Immature natural killer cell (primary cell): ENCODE measurements around the gene RFX8. TPM values are rescaled to one million over a fixed set of nuclear protein-coding genes. Genes with fewer than 3 reads are reported as not detected.
A peak's percentile ranks its signal among the peaks of the same experiment; 100 is the strongest.
"Not testable (repeated sequence)": the region's sequence is repeated elsewhere in the genome, so short reads cannot be mapped to it uniquely, and the experiment has no call there.

ENCODE experiments used
- DNase-seq, 3 donors: peaks; one replicate each; pipeline ENCODE4 v3.0.0; 2022; ENCODE audit warnings: mixed read lengths in 1 of 3
- H3K27ac Mint-ChIP-seq, 6 donors: one replicate each; pipeline ENCODE4 v1.8.0; 2020; ENCODE audit warnings: mixed read lengths in 6 of 6, mild to moderate bottlenecking in 5 of 6, inconsistent platforms in 4 of 6, moderate library complexity in 3 of 6
- H3K27me3 Mint-ChIP-seq, 3 donors: one replicate each; pipeline ENCODE4 v1.8.0; 2020 to 2021; ENCODE audit warnings: low read depth in 3 of 3, mild to moderate bottlenecking in 3 of 3, mixed read lengths in 3 of 3, moderate library complexity in 3 of 3, inconsistent platforms in 1 of 3
- H3K36me3 Mint-ChIP-seq, 3 donors: one replicate each; pipeline ENCODE4 v1.8.0; 2020; ENCODE audit warnings: mixed read lengths in 3 of 3, inconsistent platforms in 2 of 3, mild to moderate bottlenecking in 2 of 3
- H3K4me1 Mint-ChIP-seq, 2 donors: one replicate each; pipeline ENCODE4 v1.8.0; 2020; ENCODE audit warnings: inconsistent platforms in 2 of 2, mild to moderate bottlenecking in 2 of 2, mixed read lengths in 2 of 2, moderate library complexity in 1 of 2
- H3K4me3 Mint-ChIP-seq, 5 donors: one replicate each; pipeline ENCODE4 v1.8.0; 2020; ENCODE audit warnings: mild to moderate bottlenecking in 5 of 5, mixed read lengths in 5 of 5, inconsistent platforms in 3 of 5, moderate library complexity in 3 of 5
- H3K9me3 Mint-ChIP-seq, 6 donors: one replicate each; pipeline ENCODE4 v1.8.0; 2020; ENCODE audit warnings: mild to moderate bottlenecking in 6 of 6, mixed read lengths in 6 of 6, inconsistent platforms in 4 of 6, moderate library complexity in 3 of 6
- polyA plus RNA-seq, 3 donors: library from polyadenylated mRNA; unstranded; fragments of 300-500 nt; fragmentation: Illumina TruSeq; gene quantifications; one replicate each; pipeline ENCODE4 v1.2.3, GENCODE V29; 2021

RFX8 gene
- polyA plus RNA-seq, 3 donors from 2014 or later = not detected

DNA sequence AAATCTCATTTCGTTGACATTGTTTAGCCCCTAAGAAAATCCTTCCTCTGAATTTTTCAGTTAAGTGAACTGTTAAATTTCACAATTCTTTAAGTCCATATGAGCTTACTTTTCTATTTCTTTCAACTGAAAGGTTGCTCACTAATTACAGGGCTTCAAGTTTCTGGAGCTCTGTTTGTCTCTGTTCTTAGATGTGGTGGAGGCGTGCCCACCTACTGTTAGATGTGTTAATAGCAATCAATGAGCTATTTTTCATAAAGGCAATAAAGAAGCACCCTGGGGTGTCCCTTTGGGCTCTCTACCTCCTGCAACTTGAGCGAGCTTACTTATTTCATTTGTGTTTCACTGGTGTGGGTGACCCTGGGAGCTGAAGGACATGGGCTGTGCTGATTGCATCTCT is 112.6 kb downstream of the RFX8 start:
- Mint-ChIP-seq H3K4me1 (peaks cover 17% of the 10 kb centered on the region in 2 donors), H3K9me3 (no peaks in the 10 kb centered on the region), H3K27ac (peak overlapping the region in 3 of 6 donors; percentile 38 to 84 (median 74)), H3K4me3 (peak overlapping the region in 1 of 5 donors; percentile 69), H3K27me3 (peaks cover 0 to 10% (median 0%) of the 10 kb centered on the region in 3 donors), H3K36me3 (no peaks in the 10 kb centered on the region)
- DNase-seq = no peak

DNA sequence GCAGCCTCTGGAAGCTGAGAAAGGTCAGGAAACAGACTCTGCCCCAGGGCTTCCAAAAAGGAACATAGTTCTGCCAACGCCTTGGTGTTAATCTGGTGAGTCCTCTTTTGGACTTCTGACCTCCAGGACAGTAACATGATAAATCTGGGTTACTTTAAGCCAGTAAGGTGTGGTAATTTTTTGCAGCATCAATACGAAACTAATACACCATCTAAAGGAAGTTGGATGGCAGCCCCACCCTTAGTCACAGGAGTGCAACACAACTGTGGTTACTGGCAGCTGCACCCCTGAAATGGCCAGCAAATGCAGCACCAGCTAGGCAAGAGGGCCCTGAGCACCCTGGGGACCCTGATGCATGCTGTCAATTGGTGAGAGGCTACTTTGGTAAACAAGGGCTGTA is 113.4 kb downstream of the RFX8 start:
- DNase-seq = peak in 1 of 3 donors; percentile 8
- H3K27ac Mint-ChIP-seq = peak overlapping the region in 1 of 6 donors; percentile 33
- peaks cover 17% of the 10 kb centered on the region in 2 donors for H3K4me1 Mint-ChIP-seq
- peaks cover 0 to 6% (median 0%) of the 10 kb centered on the region in 3 donors for H3K27me3 Mint-ChIP-seq
- H3K9me3 Mint-ChIP-seq = no peaks in the 10 kb centered on the region
- H3K4me3 Mint-ChIP-seq = peak overlapping the region in 4 of 5 donors; percentile 3 to 69 (median 20)
- no peaks in the 10 kb centered on the region for H3K36me3 Mint-ChIP-seq

DNA sequence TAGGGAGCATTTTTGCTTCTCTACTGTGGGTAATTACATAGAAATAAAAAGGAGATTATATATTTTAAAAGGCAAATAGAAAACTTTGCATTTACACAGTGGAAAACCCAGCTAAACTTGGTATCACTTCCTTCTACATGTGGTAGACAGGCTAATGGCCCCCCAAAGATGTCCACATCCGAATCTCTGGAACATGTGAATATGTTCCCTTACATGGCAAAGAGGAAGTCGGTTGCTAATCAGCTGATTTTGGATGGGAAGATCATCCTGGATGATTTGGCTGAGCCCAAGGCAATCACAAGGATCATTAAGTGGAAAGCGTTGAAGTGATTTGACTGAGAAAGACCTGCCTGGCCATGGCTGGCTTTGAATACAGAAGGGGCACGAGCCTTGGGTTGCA is 113.8 kb downstream of the RFX8 start:
- no peaks in the 10 kb centered on the region for H3K36me3 Mint-ChIP-seq
- peak overlapping the region in 3 of 5 donors; percentile 3 to 69 (median 8) for H3K4me3 Mint-ChIP-seq
- peaks cover 17% of the 10 kb centered on the region in 2 donors for H3K4me1 Mint-ChIP-seq
- no peaks in the 10 kb centered on the region for H3K9me3 Mint-ChIP-seq
- DNase-seq = no peak
- peak overlapping the region in 2 of 6 donors; percentile 10 to 33 for H3K27ac Mint-ChIP-seq
- H3K27me3 Mint-ChIP-seq = peaks cover 0 to 4% (median 0%) of the 10 kb centered on the region in 3 donors

DNA sequence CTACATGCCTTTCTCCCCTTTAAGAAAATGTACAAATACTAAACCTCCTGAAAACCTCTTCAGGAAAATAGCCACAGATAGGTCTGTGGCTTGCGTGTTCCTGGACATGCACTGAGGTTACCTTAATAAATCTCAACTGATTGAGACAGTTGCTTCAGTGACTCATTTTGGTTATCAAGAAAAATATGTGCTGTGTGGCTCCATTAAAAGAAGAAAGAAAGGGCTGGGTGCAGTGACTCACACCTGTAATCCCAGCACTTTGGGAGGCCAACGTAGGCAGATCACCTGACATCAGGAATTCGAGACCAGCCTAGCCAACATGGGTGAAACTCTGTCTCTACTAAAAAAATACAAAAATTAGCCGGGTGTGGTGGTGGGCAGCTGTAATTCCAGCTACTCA is 114.7 kb downstream of the RFX8 start:
- H3K27ac Mint-ChIP-seq = no peak overlapping the region
- H3K36me3 Mint-ChIP-seq = no peaks in the 10 kb centered on the region
- H3K9me3 Mint-ChIP-seq = no peaks in the 10 kb centered on the region
- DNase-seq = no peak
- peaks cover 0 to 3% (median 0%) of the 10 kb centered on the region in 3 donors for H3K27me3 Mint-ChIP-seq
- no peak overlapping the region for H3K4me3 Mint-ChIP-seq
- H3K4me1 Mint-ChIP-seq = peaks cover 17% of the 10 kb centered on the region in 2 donors

DNA sequence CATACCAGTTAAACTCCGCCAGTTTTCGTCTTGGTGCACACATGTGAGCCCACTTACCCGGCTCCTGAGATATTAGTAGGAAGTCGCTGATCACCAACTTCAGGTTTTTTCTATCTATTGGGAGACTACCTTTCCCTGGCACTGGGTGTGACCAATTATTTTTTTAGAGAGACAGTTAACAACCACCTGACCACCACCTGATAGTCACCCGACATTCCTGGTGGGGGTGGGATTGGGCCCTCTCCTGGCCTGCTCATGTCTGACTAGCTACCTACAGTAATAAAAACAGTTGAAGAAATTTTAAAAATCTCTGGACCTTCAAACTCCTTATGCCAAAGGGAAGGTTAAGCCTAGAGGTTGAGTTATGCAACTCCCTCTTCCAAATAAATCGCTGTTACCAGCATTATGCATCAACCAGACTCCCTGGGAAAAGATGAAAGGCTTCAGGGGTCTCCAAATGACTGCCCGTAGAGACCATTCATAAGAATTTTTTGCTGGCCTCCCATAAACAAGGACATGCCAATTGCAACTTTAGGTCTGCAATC is 115.4 kb downstream of the RFX8 start:
- Mint-ChIP-seq H3K27ac (no peak overlapping the region), H3K4me1 (peaks cover 17% of the 10 kb centered on the region in 2 donors), H3K27me3 (no peaks in the 10 kb centered on the region), H3K9me3 (no peaks in the 10 kb centered on the region), H3K36me3 (no peaks in the 10 kb centered on the region), H3K4me3 (no peak overlapping the region)
- DNase-seq = no peak

DNA sequence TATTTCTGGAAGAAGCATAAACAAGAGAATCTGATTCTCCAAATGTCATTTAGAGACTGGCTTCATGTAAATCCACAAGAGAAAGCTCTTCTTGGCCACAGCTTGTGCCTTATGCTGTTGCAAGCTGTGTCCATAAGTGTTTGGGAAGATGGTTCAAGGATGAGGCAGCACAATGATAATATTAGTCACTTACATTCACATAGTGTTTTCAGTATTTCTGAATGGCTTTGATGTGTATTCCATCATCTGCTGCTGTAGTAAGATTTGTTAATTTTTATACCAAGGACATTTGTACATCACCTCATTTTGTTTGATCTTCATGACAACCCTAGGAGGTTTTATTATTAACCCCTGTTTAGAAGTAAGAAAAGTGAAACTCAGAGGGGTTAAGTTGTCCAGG is 117.5 kb downstream of the RFX8 start:
- H3K4me1 Mint-ChIP-seq = peaks cover 15 to 16% of the 10 kb centered on the region in 2 donors
- no peaks in the 10 kb centered on the region for H3K27me3 Mint-ChIP-seq
- no peak overlapping the region for H3K27ac Mint-ChIP-seq
- H3K36me3 Mint-ChIP-seq = no peaks in the 10 kb centered on the region
- no peaks in the 10 kb centered on the region for H3K9me3 Mint-ChIP-seq
- no peak for DNase-seq
- H3K4me3 Mint-ChIP-seq = no peak overlapping the region

DNA sequence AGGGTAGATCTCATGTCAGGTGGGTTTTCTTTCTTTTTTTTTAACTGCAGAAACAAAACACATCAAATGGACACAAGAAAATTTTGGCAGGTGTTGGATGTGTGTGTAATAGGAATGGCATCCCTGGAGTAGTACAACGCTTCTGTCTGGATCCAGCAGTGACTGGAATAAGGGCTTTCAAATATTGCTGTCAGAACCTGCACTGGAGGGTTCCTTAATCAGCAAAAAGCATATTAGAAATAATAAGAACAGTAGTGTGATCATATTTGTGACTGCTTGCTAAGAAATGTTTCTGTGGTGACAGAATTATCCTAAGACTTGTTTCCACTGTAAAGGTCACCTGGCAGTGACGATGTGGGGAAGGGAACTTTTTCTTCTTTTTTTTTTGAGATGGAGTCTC is 118.4 kb downstream of the RFX8 start:
- H3K4me3 Mint-ChIP-seq = no peak overlapping the region
- H3K4me1 Mint-ChIP-seq = peaks cover 7% of the 10 kb centered on the region in 2 donors
- no peak overlapping the region for H3K27ac Mint-ChIP-seq

DNA sequence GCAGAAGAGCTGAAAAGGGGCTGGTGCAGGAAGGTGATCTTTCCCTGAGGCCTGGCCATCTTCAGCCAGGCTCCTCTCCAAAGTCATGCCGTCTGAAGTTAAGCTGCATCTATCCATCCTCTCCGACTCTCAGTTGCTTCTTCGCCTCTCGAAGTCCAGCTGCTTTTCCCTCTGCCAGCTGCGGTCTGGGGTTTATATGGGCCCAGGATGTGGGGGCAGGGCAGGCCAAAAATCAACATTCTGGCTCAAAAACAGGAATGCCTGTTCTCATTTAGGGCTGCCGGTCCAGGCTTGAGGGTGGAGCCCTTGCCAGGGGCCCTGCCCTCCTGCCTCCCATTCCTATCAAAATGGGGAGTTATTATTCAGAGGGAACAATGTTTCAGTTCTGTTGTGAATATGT is 118.9 kb downstream of the RFX8 start:
- Mint-ChIP-seq H3K27ac (no peak overlapping the region), H3K36me3 (no peaks in the 10 kb centered on the region), H3K9me3 (no peaks in the 10 kb centered on the region), H3K4me1 (peaks cover 2 to 3% of the 10 kb centered on the region in 2 donors), H3K27me3 (no peaks in the 10 kb centered on the region), H3K4me3 (no peak overlapping the region)
- no peak for DNase-seq

More for the DNA sequence above, 118.4 kb downstream of the RFX8 start:
- H3K27me3 Mint-ChIP-seq = no peaks in the 10 kb centered on the region
- no peak for DNase-seq
- no peaks in the 10 kb centered on the region for H3K36me3 Mint-ChIP-seq
- no peaks in the 10 kb centered on the region for H3K9me3 Mint-ChIP-seq

DNA sequence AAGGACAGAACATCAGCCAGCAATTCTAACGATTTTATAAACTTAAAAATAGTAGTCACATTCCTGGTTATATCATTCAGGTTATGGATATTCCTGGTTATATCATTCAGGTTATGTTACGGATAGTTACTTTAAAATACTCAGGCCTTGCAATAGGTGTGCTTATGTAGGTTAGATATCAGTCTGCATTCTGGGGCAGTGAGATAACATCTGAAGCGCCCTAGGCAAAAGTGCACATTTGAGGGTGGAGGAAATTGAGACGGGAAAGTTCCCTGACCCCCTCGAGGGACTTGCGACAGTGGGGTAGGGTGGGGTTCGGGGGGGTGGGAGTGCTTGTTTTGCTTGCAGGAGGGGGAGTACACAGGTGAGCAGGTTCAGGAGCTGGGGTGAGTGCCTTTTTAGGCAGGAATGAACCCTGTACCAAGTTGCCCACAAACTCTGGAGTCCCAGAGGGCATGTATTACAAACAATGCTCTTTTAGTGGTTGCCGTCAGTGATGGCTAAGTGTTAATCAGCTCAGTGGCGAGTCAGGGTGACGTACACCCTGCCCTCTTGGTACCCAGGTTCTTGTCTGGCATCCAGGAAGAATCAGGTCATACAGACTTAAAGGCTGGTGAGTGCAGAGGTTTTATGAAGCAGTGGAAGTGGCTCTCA is 119.4 kb downstream of the RFX8 start:
- H3K9me3 Mint-ChIP-seq = no peaks in the 10 kb centered on the region
- no peak overlapping the region for H3K27ac Mint-ChIP-seq
- H3K36me3 Mint-ChIP-seq = no peaks in the 10 kb centered on the region
- H3K4me1 Mint-ChIP-seq = no peaks in the 10 kb centered on the region
- no peak overlapping the region for H3K4me3 Mint-ChIP-seq
- no peak for DNase-seq
- no peaks in the 10 kb centered on the region for H3K27me3 Mint-ChIP-seq

DNA sequence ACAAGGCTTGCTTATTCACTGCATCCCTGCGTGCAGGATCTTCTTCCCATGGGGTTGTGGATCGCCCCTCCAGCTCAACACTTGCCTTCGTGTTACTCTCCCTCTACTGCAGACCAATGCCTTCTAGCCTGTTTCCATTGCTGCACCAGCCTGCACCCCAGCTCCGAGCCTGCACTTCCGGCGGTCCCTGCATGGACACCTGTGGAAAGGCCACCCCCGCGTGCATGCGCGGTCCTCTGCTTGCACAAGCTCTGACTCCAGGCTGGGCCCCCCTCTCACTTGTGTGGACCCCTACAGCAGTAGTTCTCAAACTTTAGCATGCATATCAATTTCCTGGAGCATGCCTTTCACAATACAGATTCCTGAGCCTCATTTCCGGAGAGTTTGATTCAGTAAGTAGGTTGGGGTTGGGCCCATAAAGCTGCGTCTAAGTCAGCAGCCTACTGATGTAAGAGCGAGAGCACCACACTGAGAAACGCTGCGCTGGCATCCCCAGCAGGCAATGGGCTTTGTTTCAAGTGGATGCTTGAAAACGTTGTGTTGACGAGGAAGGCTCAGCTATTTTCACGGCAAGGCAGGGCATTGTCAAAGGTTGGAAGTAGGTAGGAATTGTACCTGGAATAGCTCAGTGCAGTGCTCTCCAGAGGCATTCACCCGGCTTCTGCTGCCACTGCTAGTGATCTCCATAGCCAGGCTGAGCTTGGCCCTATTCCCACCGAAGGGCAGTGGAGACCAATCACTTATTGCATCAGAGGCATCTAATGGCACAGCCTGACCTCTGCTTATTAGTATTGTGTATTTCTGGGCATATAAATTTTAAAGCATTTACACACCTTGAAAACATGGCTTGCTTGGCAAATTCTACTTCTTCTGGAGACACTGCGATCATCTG is 120.2 kb downstream of the RFX8 start:
- H3K36me3 Mint-ChIP-seq = no peaks in the 10 kb centered on the region
- H3K4me3 Mint-ChIP-seq = no peak overlapping the region

DNA sequence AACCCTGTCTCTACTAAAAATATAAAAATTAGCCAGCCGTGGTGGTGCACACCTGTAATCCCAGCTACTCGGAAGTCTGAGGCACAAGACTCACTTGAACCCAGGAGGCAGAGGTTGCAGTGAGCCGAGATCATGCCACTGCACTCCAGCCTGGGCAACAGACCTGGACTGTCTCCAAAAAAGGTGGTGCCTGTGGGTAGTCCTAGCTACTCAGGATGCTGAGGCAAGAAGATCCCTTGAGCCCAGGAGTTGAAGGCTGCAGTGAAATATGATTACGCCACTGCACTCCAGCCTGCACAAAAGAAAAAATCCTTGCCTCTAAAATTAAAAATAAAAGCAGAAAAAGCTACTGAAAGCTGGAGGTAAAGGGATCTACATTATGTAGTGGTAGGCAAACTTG is 122.3 kb downstream of the RFX8 start:
- DNase-seq, H3K4me1 Mint-ChIP-seq, H3K9me3 Mint-ChIP-seq, H3K4me3 Mint-ChIP-seq, H3K27ac Mint-ChIP-seq, H3K27me3 Mint-ChIP-seq, H3K36me3 Mint-ChIP-seq: not testable (repeated sequence)

More for the DNA sequence above, 120.2 kb downstream of the RFX8 start:
- no peak for DNase-seq
- H3K27me3 Mint-ChIP-seq = peaks cover 0 to 2% (median 0%) of the 10 kb centered on the region in 3 donors
- H3K9me3 Mint-ChIP-seq = no peaks in the 10 kb centered on the region
- no peaks in the 10 kb centered on the region for H3K4me1 Mint-ChIP-seq
- H3K27ac Mint-ChIP-seq = no peak overlapping the region

DNA sequence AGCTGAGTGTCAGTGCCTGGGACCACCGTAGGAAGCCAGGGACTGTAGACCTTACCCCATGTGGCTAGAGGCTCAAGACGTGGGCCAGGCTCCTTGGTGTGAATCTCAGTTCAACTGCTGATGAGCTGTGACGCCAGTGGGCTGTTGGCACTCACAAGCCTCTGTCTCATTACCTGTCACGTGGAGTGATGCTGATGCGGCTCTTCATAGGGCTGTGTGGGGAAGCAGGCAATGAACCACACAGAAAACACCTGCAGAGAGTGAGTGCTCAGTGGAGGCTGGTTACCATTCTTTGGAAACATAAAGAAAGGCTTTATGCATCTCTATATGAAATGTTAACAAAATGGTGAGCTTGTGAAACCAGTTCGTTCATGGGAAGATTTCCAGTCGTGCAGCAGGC is 123.7 kb downstream of the RFX8 start:
- no peak overlapping the region for H3K4me3 Mint-ChIP-seq
- H3K9me3 Mint-ChIP-seq = no peaks in the 10 kb centered on the region
- no peaks in the 10 kb centered on the region for H3K4me1 Mint-ChIP-seq
- H3K27ac Mint-ChIP-seq = no peak overlapping the region
- no peak for DNase-seq
- H3K36me3 Mint-ChIP-seq = no peaks in the 10 kb centered on the region
- H3K27me3 Mint-ChIP-seq = peaks cover 0 to 3% (median 0%) of the 10 kb centered on the region in 3 donors

DNA sequence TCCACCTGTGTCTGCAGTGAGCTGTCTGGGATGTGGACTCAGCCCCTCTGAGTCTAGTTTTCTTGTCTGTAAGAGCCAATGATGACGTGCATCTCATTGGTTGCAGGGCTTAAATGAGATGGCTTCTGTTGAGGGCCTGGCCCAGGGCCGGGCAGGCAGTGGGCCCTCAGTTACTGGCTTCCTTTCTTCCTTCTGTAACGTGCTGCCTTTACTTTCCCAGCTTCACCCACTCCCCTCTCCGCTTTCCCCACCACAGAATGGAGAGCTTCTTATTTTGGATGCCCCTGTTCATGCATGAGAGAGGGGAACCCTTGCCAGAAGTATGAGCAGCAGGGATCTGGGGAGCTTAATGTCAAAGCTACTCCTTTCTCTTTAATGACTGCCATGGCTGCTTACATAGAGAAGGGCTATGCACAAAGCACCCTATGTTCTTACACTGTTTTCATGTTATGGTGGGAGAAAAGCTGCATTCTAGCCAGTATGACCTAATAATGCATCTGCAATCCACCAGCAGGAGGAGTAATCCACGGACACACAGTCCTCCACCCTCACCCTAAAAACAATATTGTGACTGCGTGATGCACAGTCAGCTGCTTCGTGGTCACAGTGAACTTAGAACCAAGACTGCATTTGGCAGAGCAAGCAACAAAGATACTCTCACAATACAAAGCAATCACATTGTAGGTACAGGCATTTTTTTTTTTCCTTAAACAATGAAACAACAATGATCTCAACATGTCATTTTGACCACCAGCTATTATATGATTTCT is 124.8 kb downstream of the RFX8 start:
- DNase-seq = no peak
- Mint-ChIP-seq H3K27ac (peak overlapping the region in 1 of 6 donors; percentile 24), H3K4me1 (no peaks in the 10 kb centered on the region), H3K4me3 (no peak overlapping the region), H3K9me3 (no peaks in the 10 kb centered on the region), H3K36me3 (no peaks in the 10 kb centered on the region), H3K27me3 (peaks cover 0 to 3% (median 0%) of the 10 kb centered on the region in 3 donors)
